Upper lobe of right lung (tissue), 1 donor: Measurements from ENCODE around the gene EXD3. TPM values are rescaled to one million over a fixed set of nuclear protein-coding genes. Genes with fewer than 3 reads are reported as not detected.

Experiments
- ATAC-seq: fragments of 200-7000 bp; cut with Tn5 transposase; one replicate; pipeline ENCODE4 v1.9.1; 2020; ENCODE audit warnings: mild to moderate bottlenecking, moderate library complexity
- DNase-seq: peaks from one replicate; pipeline ENCODE4 v3.0.0-alpha.2; 2020
- H3K27ac ChIP-seq: fragments of 200-600 bp; one replicate; pipeline ENCODE4 v1.8.0; 2022
- H3K27me3 ChIP-seq: fragments of 200-600 bp; one replicate; pipeline ENCODE4 v1.8.0; 2022; ENCODE audit warnings: mild to moderate bottlenecking
- H3K36me3 ChIP-seq: fragments of 200-600 bp; one replicate; pipeline ENCODE4 v1.8.0; 2022
- H3K4me1 ChIP-seq: fragments of 200-600 bp; one replicate; pipeline ENCODE4 v1.8.0; 2022
- H3K4me3 ChIP-seq: fragments of 200-600 bp; one replicate; pipeline ENCODE4 v1.8.0; 2022; ENCODE audit warnings: mild to moderate bottlenecking
- H3K9me3 ChIP-seq: fragments of 200-600 bp; one replicate; pipeline ENCODE4 v1.8.0; 2022
- CTCF ChIP-seq: fragments of 200-600 bp; IDR thresholded peaks from one replicate; pipeline ENCODE4 v1.8.0; 2022; ENCODE audit warnings: antibody characterized with exemption
- intact Hi-C: fragments of 100-400 bp; cut with DNase I; formaldehyde crosslinking; loops from one replicate; pipeline ENCODE4 v1.11.0; 2022
- total RNA-seq: library from RNA; stranded (reverse); fragmentation: NEBNext Ultra II Directional; extraction: Animal tissue kit (Norgen Biotek cat#: 25700); gene quantifications from one replicate; pipeline ENCODE4 v1.2.1, GENCODE V29; 2021
- donor health status: DM: no; HTN: yes; CAD: no; lungs with severe emphysema.

EXD3 gene
- total RNA-seq, 1 donor from 2014 or later = 27.3 TPM

- no peaks in the 10 kb centered on the region for H3K36me3 ChIP-seq
- H3K4me1 ChIP-seq = peaks cover 12% of the 10 kb centered on the region
- peaks cover 16% of the 10 kb centered on the region for H3K27me3 ChIP-seq
- H3K9me3 ChIP-seq = no peaks in the 10 kb centered on the region
- no peak overlapping the region for H3K4me3 ChIP-seq
- DNase-seq = peak; percentile 55
- intact Hi-C loops = loop anchor here (10.0 kb wide), 1 partner anchor 112 kb away; no protein-coding TSS in a partner anchor
- no peak for TF ChIP-seq CTCF
- H3K27ac ChIP-seq = no peak overlapping the region
- ATAC-seq = no peak
Measured at GRCh38 chr9:137293094-137293481, 129.9 kb downstream of the EXD3 start.

DNA sequence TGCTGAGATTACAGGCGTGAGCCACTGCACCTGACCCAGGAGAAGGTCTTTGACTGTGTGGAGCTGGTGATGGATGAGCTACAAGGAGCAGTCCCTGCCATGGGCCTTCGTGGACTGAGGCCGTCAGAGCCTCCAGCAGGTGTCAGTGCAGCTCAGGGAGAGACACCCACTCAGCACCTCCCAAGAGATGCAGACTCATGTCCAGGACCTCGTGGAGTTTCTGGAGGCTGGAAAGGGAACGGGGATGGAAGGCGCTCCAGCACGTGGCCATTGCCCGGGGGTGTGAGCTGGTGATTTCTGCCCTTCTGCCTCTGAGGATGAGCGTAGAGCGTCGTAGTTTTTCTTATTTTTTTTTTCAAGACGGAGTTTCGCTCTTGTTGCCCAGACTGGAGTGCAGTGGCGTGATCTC is 136.0 kb downstream of the EXD3 start:
- ATAC-seq (peak; percentile 95), DNase-seq (peak; percentile 68)
- no peaks in the 10 kb centered on the region for H3K27me3 ChIP-seq
- no peaks in the 10 kb centered on the region for H3K9me3 ChIP-seq
- intact Hi-C loops = loop anchor here (10.0 kb wide), 1 partner anchor 238 kb away; no protein-coding TSS in a partner anchor
- H3K36me3 ChIP-seq = peaks cover 21% of the 10 kb centered on the region
- no peak overlapping the region for H3K27ac ChIP-seq
- H3K4me1 ChIP-seq = no peaks in the 10 kb centered on the region
- peak; percentile 50 for TF ChIP-seq CTCF
- H3K4me3 ChIP-seq = no peak overlapping the region

DNA sequence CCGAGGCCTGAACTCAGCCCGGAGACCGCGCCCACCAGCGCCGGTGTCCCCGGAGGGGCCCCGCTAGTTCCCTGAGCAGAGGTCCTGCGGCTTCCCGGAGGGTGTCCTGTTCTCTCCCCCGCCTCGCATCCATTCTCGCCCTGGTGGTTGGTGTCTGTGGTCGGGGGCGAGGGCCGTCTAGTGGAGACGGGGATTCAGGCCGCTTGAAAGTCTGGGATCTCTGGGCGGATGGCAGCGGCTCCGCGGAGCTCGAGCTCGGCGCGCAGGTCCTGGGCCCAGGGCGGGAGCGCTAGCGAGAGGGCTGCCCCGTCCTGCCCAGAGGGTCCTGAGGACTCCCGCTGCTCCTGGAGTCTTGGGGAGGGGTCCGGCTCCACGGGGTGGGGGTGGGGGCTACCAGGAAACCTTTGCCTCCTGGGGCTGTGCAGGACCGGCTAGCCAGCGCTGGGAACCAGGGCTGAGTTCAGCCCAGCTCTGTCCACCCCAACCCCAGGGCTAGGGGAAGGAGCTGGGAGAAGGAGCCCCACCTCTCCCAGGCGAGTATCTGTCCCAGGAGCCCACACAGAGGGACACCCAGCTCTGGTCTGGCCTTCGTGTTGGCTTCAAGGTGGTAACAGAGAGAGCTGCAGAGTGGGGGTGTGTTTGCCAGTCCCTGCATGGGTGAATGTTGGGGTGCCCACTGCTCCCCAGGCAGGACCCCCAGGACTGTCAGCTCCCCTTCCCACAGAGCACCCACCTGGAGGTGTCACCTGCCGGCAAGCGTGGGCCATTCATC is 141.4 kb downstream of the EXD3 start:
- DNase-seq (peak; percentile 61), ATAC-seq (no peak)
- peaks cover 10% of the 10 kb centered on the region for H3K4me1 ChIP-seq
- H3K9me3 ChIP-seq = no peaks in the 10 kb centered on the region
- no peak overlapping the region for H3K27ac ChIP-seq
- H3K4me3 ChIP-seq = no peak overlapping the region
- intact Hi-C loops = loop anchor here (10.0 kb wide), 1 partner anchor 243 kb away; no protein-coding TSS in a partner anchor
- TF ChIP-seq CTCF = no peak
- no peaks in the 10 kb centered on the region for H3K27me3 ChIP-seq
- peaks cover 44% of the 10 kb centered on the region for H3K36me3 ChIP-seq

GRCh38 chr9:137280474-137281344 is 142.3 kb downstream of the EXD3 start:
- Histone ChIP-seq H3K4me3 (no peak overlapping the region), H3K36me3 (peaks cover 44% of the 10 kb centered on the region), H3K4me1 (peaks cover 18% of the 10 kb centered on the region), H3K9me3 (no peaks in the 10 kb centered on the region), H3K27me3 (no peaks in the 10 kb centered on the region), H3K27ac (no peak overlapping the region)
- no peak for ATAC-seq
- TF ChIP-seq CTCF = no peak
- DNase-seq = peak; percentile 66
- intact Hi-C loops = loop anchor here (10.0 kb wide), 1 partner anchor 244 kb away; no protein-coding TSS in a partner anchor

- Histone ChIP-seq H3K36me3 (peaks cover 44% of the 10 kb centered on the region), H3K4me3 (no peak overlapping the region), H3K27ac (no peak overlapping the region), H3K4me1 (peaks cover 26% of the 10 kb centered on the region), H3K9me3 (no peaks in the 10 kb centered on the region), H3K27me3 (no peaks in the 10 kb centered on the region)
- no peak for TF ChIP-seq CTCF
- intact Hi-C loops = loop anchor here (10.0 kb wide), 1 partner anchor 245 kb away; no protein-coding TSS in a partner anchor
- ATAC-seq (no peak), DNase-seq (peak; percentile 66)
Measured at GRCh38 chr9:137279741-137280473, 143.1 kb downstream of the EXD3 start.
